Measurements from ENCODE around the gene CHRND. TPM values are rescaled to one million over a fixed set of nuclear protein-coding genes. Genes with fewer than 3 reads are reported as not detected.

CHRND gene
- total and polyA plus RNA-seq, 2 of the 4 experiments (the other 2 are of a cell fraction): not detected

- Histone ChIP-seq H3K79me1 (ENCODE audit: low read depth in 1 of 2, low read length in 2 of 2) (no peaks in the 10 kb centered on the region), H3K4ac (ENCODE audit: low read depth, low read length) (no peak overlapping the region), H2BK120ac (ENCODE audit: low read depth, low read length) (no peak overlapping the region), H3K18ac (ENCODE audit: low read depth, low read length) (no peak overlapping the region), H3K4me3 (ENCODE audit: insufficient read depth, low read depth, low read length) (no peak overlapping the region), H3K14ac (replicated peaks; ENCODE audit: low read depth, low read length) (no peak overlapping the region), H3K36me3 (ENCODE audit: control insufficient read depth, insufficient read depth, low read length) (no peaks in the 10 kb centered on the region), H2BK20ac (ENCODE audit: low read depth, low read length) (no peak overlapping the region), H3K4me2 (ENCODE audit: low read depth, low read length) (no peak overlapping the region), H4K91ac (ENCODE audit: insufficient read depth, low read depth, low read length) (no peak overlapping the region), H2BK5ac (ENCODE audit: low read depth, low read length, poor library complexity, severe bottlenecking) (no peak overlapping the region), H3K27ac (ENCODE audit: insufficient read depth, low read length) (no peak overlapping the region), H2BK15ac (ENCODE audit: low read depth, low read length) (no peak overlapping the region), H3K4me1 (ENCODE audit: control insufficient read depth, insufficient read depth, low read length) (no peaks in the 10 kb centered on the region; the same call in 1 of the 2 replicates), H3K9me3 (ENCODE audit: control insufficient read depth, insufficient read depth, low read length) (no peaks in the 10 kb centered on the region), H3K27me3 (ENCODE audit: control insufficient read depth, insufficient read depth, low read length) (peaks cover 68% of the 10 kb centered on the region), H4K8ac (ENCODE audit: low read depth in 2 of 2, low read length in 2 of 2) (no peak overlapping the region), H3K23ac (ENCODE audit: low read depth, low read length) (no peak overlapping the region), H2AK5ac (ENCODE audit: low read depth, low read length) (no peak overlapping the region), H3K9ac (ENCODE audit: low read depth, low read length) (no peak overlapping the region), H2AK9ac (replicated peaks; ENCODE audit: low read depth, low read length, poor library complexity) (no peak overlapping the region), H2AFZ (replicated peaks; ENCODE audit: low read length, poor library complexity) (no peak overlapping the region), H3K56ac (ENCODE audit: extremely low read depth, insufficient read depth, low read length) (no peak overlapping the region), H4K5ac (ENCODE audit: low read depth, low read length) (no peak overlapping the region), H4K20me1 (ENCODE audit: insufficient read depth, low read length) (no peaks in the 10 kb centered on the region; the same call in 1 of the 2 replicates), H3K9me1 (ENCODE audit: insufficient read depth, low read length) (no peaks in the 10 kb centered on the region)
- DNase-seq (no peak), ATAC-seq (ENCODE audit: low read depth) (no peak)
- 15% methylated on average over 11 of the region's 22 CpGs; no CpG with 5 or more reads in 1 of the 2 experiments for WGBS, 2 experiments (ENCODE audit: extremely low coverage in 2 of 2, insufficient read length in 1 of 2)
- dilution Hi-C loops (cut with HindIII; ENCODE audit: low sequenced_read_pairs, unreplicated experiment) (no loop called here), in situ Hi-C loops (cut with MboI; ENCODE audit: low sequenced_read_pairs) (no loop called here), intact Hi-C loops (cut with micrococcal nuclease) (no loop called here)
- POLR2A ChIA-PET (ENCODE audit: unreplicated experiment): no interaction called here
- CTCF ChIA-PET: no interaction called here
- no peak for TF ChIP-seq BHLHE40 (IDR thresholded peaks at IDR 0.05; ENCODE audit: low read depth, low read length)
- no peak for TF ChIP-seq POLR2A (IDR thresholded peaks at IDR 0.05; ENCODE audit: low read depth, low read length)
- TF ChIP-seq FOS (IDR thresholded peaks at IDR 0.05; ENCODE audit: low read depth, low read length): no peak
- TF ChIP-seq MAFK (IDR thresholded peaks at IDR 0.05; ENCODE audit: low read depth, low read length): no peak
- no peak for TF ChIP-seq SMC3 (IDR thresholded peaks at IDR 0.05; ENCODE audit: low read depth, low read length)
- TF ChIP-seq, protein P1, sequence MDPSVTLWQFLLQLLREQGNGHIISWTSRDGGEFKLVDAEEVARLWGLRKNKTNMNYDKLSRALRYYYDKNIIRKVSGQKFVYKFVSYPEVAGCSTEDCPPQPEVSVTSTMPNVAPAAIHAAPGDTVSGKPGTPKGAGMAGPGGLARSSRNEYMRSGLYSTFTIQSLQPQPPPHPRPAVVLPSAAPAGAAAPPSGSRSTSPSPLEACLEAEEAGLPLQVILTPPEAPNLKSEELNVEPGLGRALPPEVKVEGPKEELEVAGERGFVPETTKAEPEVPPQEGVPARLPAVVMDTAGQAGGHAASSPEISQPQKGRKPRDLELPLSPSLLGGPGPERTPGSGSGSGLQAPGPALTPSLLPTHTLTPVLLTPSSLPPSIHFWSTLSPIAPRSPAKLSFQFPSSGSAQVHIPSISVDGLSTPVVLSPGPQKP (IDR thresholded peaks at IDR 0.05; ENCODE audit: borderline replicate concordance, low read depth, low read length): no peak
- TF ChIP-seq MAZ (IDR thresholded peaks at IDR 0.05; ENCODE audit: borderline replicate concordance, low read depth, low read length): no peak
- TF ChIP-seq RCOR1 (IDR thresholded peaks at IDR 0.05; ENCODE audit: insufficient replicate concordance, low read length): no peak
- TF ChIP-seq MXI1 (IDR thresholded peaks at IDR 0.05; ENCODE audit: borderline replicate concordance, low read depth, low read length): no peak
- TF ChIP-seq, protein P2, sequence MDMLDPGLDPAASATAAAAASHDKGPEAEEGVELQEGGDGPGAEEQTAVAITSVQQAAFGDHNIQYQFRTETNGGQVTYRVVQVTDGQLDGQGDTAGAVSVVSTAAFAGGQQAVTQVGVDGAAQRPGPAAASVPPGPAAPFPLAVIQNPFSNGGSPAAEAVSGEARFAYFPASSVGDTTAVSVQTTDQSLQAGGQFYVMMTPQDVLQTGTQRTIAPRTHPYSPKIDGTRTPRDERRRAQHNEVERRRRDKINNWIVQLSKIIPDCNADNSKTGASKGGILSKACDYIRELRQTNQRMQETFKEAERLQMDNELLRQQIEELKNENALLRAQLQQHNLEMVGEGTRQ (IDR thresholded peaks at IDR 0.05; ENCODE audit: low read depth, low read length): no peak
- TF ChIP-seq NFE2L2 (IDR thresholded peaks at IDR 0.05; ENCODE audit: low read depth, low read length): no peak
- TF ChIP-seq, protein P3, sequence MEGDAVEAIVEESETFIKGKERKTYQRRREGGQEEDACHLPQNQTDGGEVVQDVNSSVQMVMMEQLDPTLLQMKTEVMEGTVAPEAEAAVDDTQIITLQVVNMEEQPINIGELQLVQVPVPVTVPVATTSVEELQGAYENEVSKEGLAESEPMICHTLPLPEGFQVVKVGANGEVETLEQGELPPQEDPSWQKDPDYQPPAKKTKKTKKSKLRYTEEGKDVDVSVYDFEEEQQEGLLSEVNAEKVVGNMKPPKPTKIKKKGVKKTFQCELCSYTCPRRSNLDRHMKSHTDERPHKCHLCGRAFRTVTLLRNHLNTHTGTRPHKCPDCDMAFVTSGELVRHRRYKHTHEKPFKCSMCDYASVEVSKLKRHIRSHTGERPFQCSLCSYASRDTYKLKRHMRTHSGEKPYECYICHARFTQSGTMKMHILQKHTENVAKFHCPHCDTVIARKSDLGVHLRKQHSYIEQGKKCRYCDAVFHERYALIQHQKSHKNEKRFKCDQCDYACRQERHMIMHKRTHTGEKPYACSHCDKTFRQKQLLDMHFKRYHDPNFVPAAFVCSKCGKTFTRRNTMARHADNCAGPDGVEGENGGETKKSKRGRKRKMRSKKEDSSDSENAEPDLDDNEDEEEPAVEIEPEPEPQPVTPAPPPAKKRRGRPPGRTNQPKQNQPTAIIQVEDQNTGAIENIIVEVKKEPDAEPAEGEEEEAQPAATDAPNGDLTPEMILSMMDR (conservative IDR thresholded peaks at IDR 0.05; ENCODE audit: low read depth, low read length): no peak
- no peak for TF ChIP-seq CHD1 (IDR thresholded peaks at IDR 0.05; ENCODE audit: low read depth, low read length)
- no peak for TF ChIP-seq CEBPB (IDR thresholded peaks at IDR 0.05; ENCODE audit: low read depth, low read length)
- BruUV-seq (replicated peaks): no TSS peak
Observed at GRCh38 chr2:232485348-232485756, 40.6 kb upstream of the CHRND start.
